Loucy (cell line): Measurements from ENCODE around the gene SRPK1.
"Not testable (repeated sequence)": the region's sequence is repeated elsewhere in the genome, so short reads cannot be mapped to it uniquely, and the experiment has no call there.

Experiments
- H2AFZ ChIP-seq: fragments of 200-600 bp; sonication (generic); 2 replicates; pipeline ENCODE4 v1.6.0; 2016; ENCODE audit warnings: antibody characterized with exemption, mild to moderate bottlenecking, low read length, moderate library complexity
- H3F3A ChIP-seq: fragments of 200-600 bp; 2 replicates; pipeline ENCODE4 v1.6.0; 2016; ENCODE audit warnings: antibody characterized with exemption, low read depth, mild to moderate bottlenecking
- H3K27me3 ChIP-seq: fragments of 200-600 bp; sonication (generic); 2 replicates; pipeline ENCODE4 v1.6.1; 2014; ENCODE audit warnings: low read length, mild to moderate bottlenecking; ENCODE audit not compliant: insufficient read depth, poor library complexity, severe bottlenecking
- H3K36me3 ChIP-seq: fragments of 200-600 bp; sonication (generic); 2 replicates; pipeline ENCODE4 v1.6.1; 2016; ENCODE audit warnings: low read length; ENCODE audit not compliant: insufficient read depth
- H3K4me1 ChIP-seq: fragments of 200-600 bp; sonication (generic); 2 replicates; pipeline ENCODE4 v1.5.1; 2014; ENCODE audit warnings: low read length, mild to moderate bottlenecking; ENCODE audit not compliant: insufficient read depth, poor library complexity, severe bottlenecking
- H3K4me2 ChIP-seq: fragments of 200-600 bp; sonication (generic); 2 replicates; pipeline ENCODE4 v1.6.0; 2014; ENCODE audit warnings: antibody characterized with exemption, low read length, low read depth, mild to moderate bottlenecking; ENCODE audit not compliant: poor library complexity, severe bottlenecking
- H3K4me3 ChIP-seq: fragments of 200-600 bp; sonication (generic); 2 replicates; pipeline ENCODE4 v1.5.1; 2014; ENCODE audit warnings: low read length, mild to moderate bottlenecking, mixed read lengths; ENCODE audit not compliant: poor library complexity, severe bottlenecking
- H3K79me2 ChIP-seq: fragments of 200-600 bp; sonication (generic); 2 replicates; pipeline ENCODE4 v1.6.1; 2014; ENCODE audit warnings: low read length; ENCODE audit not compliant: insufficient read depth
- H3K9ac ChIP-seq: fragments of 200-600 bp; sonication (generic); 2 replicates; pipeline ENCODE4 v1.6.0; 2014; ENCODE audit warnings: mild to moderate bottlenecking, low read depth, low read length, moderate library complexity; ENCODE audit not compliant: poor library complexity, severe bottlenecking
- H3K9me2 ChIP-seq: fragments of 200-600 bp; sonication (generic); replicated peaks from 2 replicates; pipeline ENCODE4 v1.6.1; 2016; ENCODE audit warnings: low read depth, low read length, mixed read lengths
- H3K9me3 ChIP-seq: fragments of 200-600 bp; sonication (generic); 2 replicates; pipeline ENCODE4 v1.6.1; 2014; ENCODE audit warnings: mild to moderate bottlenecking, antibody characterized with exemption, low read length, low read depth; ENCODE audit not compliant: insufficient read depth
- H4K20me1 ChIP-seq: fragments of 200-600 bp; sonication (generic); 2 replicates; pipeline ENCODE4 v1.6.0; 2014; ENCODE audit warnings: antibody characterized with exemption, low read length, mild to moderate bottlenecking; ENCODE audit not compliant: insufficient read depth, poor library complexity, severe bottlenecking
- CTCF ChIP-seq: fragments of 200-600 bp; sonication (generic); conservative IDR thresholded peaks from 2 replicates; pipeline ENCODE4 v1.5.1; 2014; ENCODE audit warnings: mild to moderate bottlenecking, antibody characterized with exemption, low read length
- EZH2phosphoT487 ChIP-seq: fragments of 200-600 bp; IDR thresholded peaks from 2 replicates; pipeline ENCODE4 v1.6.1; 2018; ENCODE audit warnings: antibody characterized with exemption, mild to moderate bottlenecking, moderate library complexity, borderline replicate concordance

Gene SRPK1

GRCh38 chr6:35939259-35939658 is 18.4 kb upstream of the SRPK1 start:
- not testable (repeated sequence) for H3K4me1 ChIP-seq, H3K27me3 ChIP-seq, H3K9me2 ChIP-seq, H3K9me3 ChIP-seq, H3K9ac ChIP-seq, H3K36me3 ChIP-seq, H4K20me1 ChIP-seq, H3F3A ChIP-seq, H3K4me2 ChIP-seq, H3K79me2 ChIP-seq, H2AFZ ChIP-seq, H3K4me3 ChIP-seq

- Histone ChIP-seq H3K4me1 (peaks cover 7% of the 10 kb centered on the region), H3K27me3 (no peaks in the 10 kb centered on the region), H2AFZ (no peak overlapping the region), H3K4me2 (no peak overlapping the region), H3K79me2 (no peaks in the 10 kb centered on the region), H3K9me3 (peaks cover 4% of the 10 kb centered on the region; the same call in 1 of the 2 replicates), H3F3A (peaks cover 6% of the 10 kb centered on the region), H3K9ac (no peak overlapping the region), H3K9me2 (no peaks in the 10 kb centered on the region), H4K20me1 (no peaks in the 10 kb centered on the region), H3K36me3 (no peaks in the 10 kb centered on the region), H3K4me3 (no peak overlapping the region)
- TF ChIP-seq EZH2phosphoT487 (no peak), CTCF (no peak)
These were observed 15.9 kb upstream of the SRPK1 start for GRCh38 chr6:35936681-35937359.

GRCh38 chr6:35935469-35935868 is 14.6 kb upstream of the SRPK1 start:
- TF ChIP-seq CTCF, result no peak
- no peak for TF ChIP-seq EZH2phosphoT487
- Histone ChIP-seq H4K20me1 (no peaks in the 10 kb centered on the region), H3K4me2 (no peak overlapping the region), H3K4me3 (no peak overlapping the region), H3K9ac (no peak overlapping the region), H3K9me2 (no peaks in the 10 kb centered on the region), H3K9me3 (peaks cover 7% of the 10 kb centered on the region; the same call in 1 of the 2 replicates), H3K79me2 (no peaks in the 10 kb centered on the region), H3K36me3 (no peaks in the 10 kb centered on the region), H3K27me3 (no peaks in the 10 kb centered on the region), H2AFZ (no peak overlapping the region), H3K4me1 (peaks cover 7% of the 10 kb centered on the region), H3F3A (peaks cover 6% of the 10 kb centered on the region)

GRCh38 chr6:35933844-35934243 is 12.9 kb upstream of the SRPK1 start:
- no peak for TF ChIP-seq CTCF
- TF ChIP-seq EZH2phosphoT487, result no peak
- Histone ChIP-seq H3K79me2 (no peaks in the 10 kb centered on the region), H3K4me3 (no peak overlapping the region)

GRCh38 chr6:35931873-35932272 is 11.0 kb upstream of the SRPK1 start:
- not testable (repeated sequence) for H3F3A ChIP-seq, H3K27me3 ChIP-seq, H3K36me3 ChIP-seq, H3K9me2 ChIP-seq, H3K79me2 ChIP-seq, H3K4me1 ChIP-seq, H3K9me3 ChIP-seq, H2AFZ ChIP-seq, H4K20me1 ChIP-seq
- Histone ChIP-seq H3K4me2 (peak overlapping the region; percentile 72), H3K4me3 (peak overlapping the region; percentile 67), H3K9ac (peak overlapping the region; percentile 18)

More at GRCh38 chr6:35933844-35934243, 12.9 kb upstream of the SRPK1 start:
- H3K4me2 ChIP-seq, result no peak overlapping the region
- no peaks in the 10 kb centered on the region for H3K27me3 ChIP-seq
- peaks cover 8% of the 10 kb centered on the region; the same call in 1 of the 2 replicates for H3K9me3 ChIP-seq
- peaks cover 7% of the 10 kb centered on the region for H3K4me1 ChIP-seq
- no peak overlapping the region for H2AFZ ChIP-seq
- peaks cover 6% of the 10 kb centered on the region for H3F3A ChIP-seq
- H3K9me2 ChIP-seq, result no peaks in the 10 kb centered on the region
- H3K36me3 ChIP-seq, result no peaks in the 10 kb centered on the region
- H3K9ac ChIP-seq, result no peak overlapping the region
- H4K20me1 ChIP-seq, result no peaks in the 10 kb centered on the region
